MM.1S (cell line): ENCODE measurements around the gene PSMD8.

Experiments used
- DNase-seq: peaks from one replicate; pipeline ENCODE4 v3.0.0-alpha.2; 2015
- H2AFZ ChIP-seq: fragments of 300-600 bp; sonication (generic); 2 replicates; pipeline ENCODE4 v1.6.0; 2016; ENCODE audit warnings: antibody characterized with exemption, low read length
- H3F3A ChIP-seq: fragments of 300-600 bp; sonication (generic); 2 replicates; pipeline ENCODE4 v1.6.1; 2016; ENCODE audit warnings: mild to moderate bottlenecking, antibody characterized with exemption, low read length, moderate library complexity, mixed read lengths; ENCODE audit not compliant: insufficient read depth
- H3K27ac ChIP-seq: fragments of 300-600 bp; sonication (generic); 2 replicates; pipeline ENCODE4 v1.5.1; 2016; ENCODE audit warnings: mild to moderate bottlenecking, low read length
- H3K27me3 ChIP-seq: fragments of 300-600 bp; sonication (generic); replicated peaks from 2 replicates; pipeline ENCODE4 v1.6.0; 2016; ENCODE audit warnings: low read length; ENCODE audit not compliant: insufficient read depth
- H3K36me3 ChIP-seq: fragments of 300-600 bp; sonication (generic); replicated peaks from 2 replicates; pipeline ENCODE4 v1.6.1; 2016; ENCODE audit warnings: mild to moderate bottlenecking, low read length, mixed read lengths; ENCODE audit not compliant: insufficient read depth
- H3K4me1 ChIP-seq: fragments of 300-600 bp; sonication (generic); 2 replicates; pipeline ENCODE4 v1.6.1; 2016; ENCODE audit warnings: low read length, mixed read lengths
- H3K4me2 ChIP-seq: fragments of 300-600 bp; sonication (generic); 2 replicates; pipeline ENCODE4 v1.6.0; 2016; ENCODE audit warnings: low read depth, low read length
- H3K4me3 ChIP-seq: fragments of 300-600 bp; sonication (generic); 2 replicates; pipeline ENCODE4 v1.5.1; 2016; ENCODE audit warnings: low read length, mixed read lengths
- H3K79me2 ChIP-seq: fragments of 300-600 bp; sonication (generic); 2 replicates; pipeline ENCODE4 v1.6.1; 2016; ENCODE audit warnings: mixed run types, low read length, mixed read lengths
- H3K9ac ChIP-seq: fragments of 300-600 bp; sonication (generic); 2 replicates; pipeline ENCODE4 v1.6.1; 2016; ENCODE audit warnings: low read length, mixed read lengths
- H3K9me2 ChIP-seq: fragments of 300-600 bp; sonication (generic); replicated peaks from 2 replicates; pipeline ENCODE4 v1.6.1; 2016; ENCODE audit warnings: mild to moderate bottlenecking, low read length, mixed read lengths; ENCODE audit not compliant: insufficient read depth
- H3K9me3 ChIP-seq: fragments of 300-600 bp; sonication (generic); replicated peaks from 2 replicates; pipeline ENCODE4 v1.6.1; 2016; ENCODE audit warnings: mild to moderate bottlenecking, low read length, mixed read lengths; ENCODE audit not compliant: insufficient read depth
- H4K20me1 ChIP-seq: fragments of 300-600 bp; sonication (generic); 2 replicates; pipeline ENCODE4 v1.6.1; 2016; ENCODE audit warnings: mild to moderate bottlenecking, low read length, moderate library complexity, mixed read lengths; ENCODE audit not compliant: insufficient read depth
- EZH2 ChIP-seq: fragments of 300-600 bp; sonication (generic); optimal IDR thresholded peaks from 2 replicates; pipeline ENCODE3; 2017; ENCODE audit warnings: low read depth, mild to moderate bottlenecking, antibody characterized with exemption, low read length, mixed read lengths
- EZH2phosphoT487 ChIP-seq: fragments of 300-600 bp; sonication (generic); IDR thresholded peaks from 2 replicates; pipeline ENCODE4 v1.6.1; 2018; ENCODE audit warnings: antibody characterized with exemption, low read length
- TF ChIP-seq, protein P1 (sequence below): fragments of 300-600 bp; sonication (generic); IDR thresholded peaks from 2 replicates; pipeline ENCODE4 v1.5.1; 2016; ENCODE audit warnings: antibody characterized with exemption, low read length, mixed read lengths

The PSMD8 gene

DNA sequence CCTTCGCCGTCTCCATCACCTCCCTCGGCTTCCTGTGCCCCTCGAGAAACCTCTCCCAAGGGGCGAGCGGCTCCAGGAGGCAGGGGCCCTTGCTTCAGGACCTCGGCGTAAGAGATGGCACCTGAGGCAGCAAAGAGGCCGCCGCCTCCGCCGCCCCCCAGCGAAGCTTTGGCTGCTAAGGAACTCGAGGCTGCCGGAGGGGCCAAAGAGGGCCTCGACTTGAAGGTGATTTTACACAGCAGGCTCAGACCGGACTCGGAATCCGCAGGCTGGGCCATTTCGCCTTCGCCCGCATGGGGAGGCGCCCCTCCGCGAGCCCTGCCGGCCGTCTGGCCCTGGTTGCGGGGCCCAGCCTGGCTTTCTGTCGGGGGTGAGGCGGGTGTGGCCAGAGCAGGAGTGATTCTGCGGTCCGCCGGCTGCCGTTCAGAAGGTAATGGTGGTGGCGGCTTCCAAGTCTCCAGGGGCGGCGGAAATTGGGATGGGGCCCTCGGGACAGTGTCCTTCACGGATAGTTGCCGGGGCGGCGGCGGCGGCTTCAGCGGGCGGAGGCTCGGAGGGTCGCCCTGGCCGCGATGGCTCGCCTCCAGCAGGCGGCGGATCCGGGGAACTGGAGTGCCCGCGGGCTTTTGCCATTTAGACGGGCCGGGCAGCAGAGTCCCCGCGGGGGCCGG, 12.1 kb downstream of the PSMD8 start:
- Histone ChIP-seq H2AFZ (no peak overlapping the region), H3K4me1 (0 out of 2 replicates have a peak, but pooled peaks cover 2% of the 10 kb centered on the region), H3K27me3 (peaks cover 28% of the 10 kb centered on the region), H3K4me2 (peak overlapping the region; percentile 87), H3K9ac (no peak overlapping the region), H3K36me3 (peaks cover 4% of the 10 kb centered on the region; the same call in 1 of the 2 replicates), H3K9me3 (no peaks in the 10 kb centered on the region), H3K9me2 (no peaks in the 10 kb centered on the region), H3K27ac (no peak overlapping the region), H3F3A (no peaks in the 10 kb centered on the region; the same call in 1 of the 2 replicates), H4K20me1 (no peaks in the 10 kb centered on the region), H3K4me3 (no peak overlapping the region), H3K79me2 (no peaks in the 10 kb centered on the region)
- no peak for DNase-seq
- TF ChIP-seq, protein P1, sequence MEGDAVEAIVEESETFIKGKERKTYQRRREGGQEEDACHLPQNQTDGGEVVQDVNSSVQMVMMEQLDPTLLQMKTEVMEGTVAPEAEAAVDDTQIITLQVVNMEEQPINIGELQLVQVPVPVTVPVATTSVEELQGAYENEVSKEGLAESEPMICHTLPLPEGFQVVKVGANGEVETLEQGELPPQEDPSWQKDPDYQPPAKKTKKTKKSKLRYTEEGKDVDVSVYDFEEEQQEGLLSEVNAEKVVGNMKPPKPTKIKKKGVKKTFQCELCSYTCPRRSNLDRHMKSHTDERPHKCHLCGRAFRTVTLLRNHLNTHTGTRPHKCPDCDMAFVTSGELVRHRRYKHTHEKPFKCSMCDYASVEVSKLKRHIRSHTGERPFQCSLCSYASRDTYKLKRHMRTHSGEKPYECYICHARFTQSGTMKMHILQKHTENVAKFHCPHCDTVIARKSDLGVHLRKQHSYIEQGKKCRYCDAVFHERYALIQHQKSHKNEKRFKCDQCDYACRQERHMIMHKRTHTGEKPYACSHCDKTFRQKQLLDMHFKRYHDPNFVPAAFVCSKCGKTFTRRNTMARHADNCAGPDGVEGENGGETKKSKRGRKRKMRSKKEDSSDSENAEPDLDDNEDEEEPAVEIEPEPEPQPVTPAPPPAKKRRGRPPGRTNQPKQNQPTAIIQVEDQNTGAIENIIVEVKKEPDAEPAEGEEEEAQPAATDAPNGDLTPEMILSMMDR = no peak
- no peak for TF ChIP-seq EZH2
- TF ChIP-seq EZH2phosphoT487 = no peak

DNA sequence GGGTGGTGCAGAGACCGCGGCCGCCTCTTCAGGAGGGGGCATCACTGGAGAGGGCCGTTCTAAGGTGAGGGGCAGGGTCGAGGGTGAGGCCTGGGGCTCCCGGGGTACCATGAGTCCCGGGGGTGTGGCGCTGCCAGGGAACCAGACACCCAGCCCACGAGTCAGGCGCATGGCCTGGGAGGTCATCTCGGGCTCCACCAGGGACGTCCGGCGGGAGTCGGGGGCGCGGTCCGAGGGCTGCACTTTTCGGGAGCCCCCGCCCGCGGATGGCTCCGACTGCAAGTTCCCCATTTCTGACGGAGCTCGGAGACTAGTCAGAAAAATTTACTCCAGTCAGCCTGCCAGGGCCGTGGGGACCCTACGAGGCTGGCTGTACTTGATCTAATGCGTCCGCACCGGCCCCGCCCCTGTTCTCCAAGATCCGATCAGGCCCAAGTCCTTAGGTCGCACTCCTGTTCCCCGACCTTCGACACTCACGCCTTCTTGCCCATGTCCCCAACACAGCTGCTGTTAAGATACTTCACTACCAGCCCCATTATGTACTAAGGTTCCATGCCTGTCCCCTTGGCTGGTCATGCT, 12.7 kb downstream of the PSMD8 start:
- Histone ChIP-seq H3K27ac (no peak overlapping the region), H3K79me2 (no peaks in the 10 kb centered on the region), H3K4me1 (0 out of 2 replicates have a peak, but pooled peaks cover 2% of the 10 kb centered on the region), H3K9ac (no peak overlapping the region; the same call in 1 of the 2 replicates), H3K27me3 (peaks cover 34% of the 10 kb centered on the region), H3K36me3 (peaks cover under 1% of the 10 kb centered on the region; the same call in 1 of the 2 replicates), H2AFZ (0 out of 2 replicates have a peak overlapping the region, but pooled peaks have one; percentile 36), H3K9me3 (no peaks in the 10 kb centered on the region), H4K20me1 (no peaks in the 10 kb centered on the region), H3F3A (no peaks in the 10 kb centered on the region; the same call in 1 of the 2 replicates), H3K9me2 (no peaks in the 10 kb centered on the region), H3K4me3 (peak overlapping the region; percentile 60), H3K4me2 (peak overlapping the region; percentile 87)
- TF ChIP-seq, protein P1 = no peak
- no peak for TF ChIP-seq EZH2
- TF ChIP-seq EZH2phosphoT487 = no peak
- DNase-seq = no peak

DNA sequence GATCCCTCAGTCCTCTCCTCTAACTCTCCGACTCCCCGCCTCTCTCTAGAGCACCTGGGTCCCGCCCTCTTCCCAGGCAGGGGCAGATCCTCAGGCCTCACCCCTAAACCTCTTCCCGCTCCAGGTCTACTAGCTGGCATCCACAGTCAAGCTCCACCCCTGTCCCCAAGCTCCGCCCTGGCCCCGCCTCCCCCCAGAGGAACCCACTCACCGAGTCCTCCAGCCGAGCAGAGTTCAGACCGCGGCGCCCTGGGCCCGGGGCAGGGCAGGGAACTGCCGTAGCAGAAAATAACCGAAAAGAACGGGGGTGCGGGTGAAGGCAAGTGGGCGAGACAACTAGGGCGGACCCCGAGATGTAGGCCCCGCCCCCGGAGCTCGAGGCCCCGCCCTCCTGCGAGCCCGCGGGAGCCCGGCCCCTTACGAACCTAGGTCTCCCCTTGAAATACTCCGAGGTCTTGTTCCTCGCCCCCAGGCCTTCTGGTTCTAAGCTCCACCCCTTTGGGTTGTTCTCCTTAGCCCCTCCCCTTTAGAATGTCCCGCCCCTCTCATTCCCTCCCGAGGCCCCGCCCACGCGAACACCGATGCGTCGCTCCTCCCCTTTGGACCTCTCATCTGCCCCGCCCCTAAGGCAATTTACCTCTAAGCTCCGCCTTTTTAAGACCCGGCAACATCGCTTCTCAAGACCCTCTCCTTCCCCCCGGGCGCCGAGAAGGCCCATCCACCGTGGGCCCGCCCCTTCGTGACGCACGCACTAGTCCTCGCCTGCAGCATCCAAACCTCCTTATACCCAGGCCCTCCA, 13.4 kb downstream of the PSMD8 start, which contains the start of gene GGN:
GGN (minus strand) TSS at position 485 of the 799 bp plus-strand sequence. CDS start 773 bp downstream, outside the sequence.
- Histone ChIP-seq H3K27me3 (peaks cover 39% of the 10 kb centered on the region), H2AFZ (0 out of 2 replicates have a peak within 1 kb of the TSS, but pooled peaks have one; percentile 36), H3K36me3 (no peaks in the 10 kb centered on the region), H4K20me1 (no peaks in the 10 kb centered on the region), H3K9ac (no peak within 1 kb of the TSS; the same call in 1 of the 2 replicates), H3K27ac (no peak within 1 kb of the TSS), H3K9me2 (no peaks in the 10 kb centered on the region), H3F3A (no peaks in the 10 kb centered on the region; the same call in 1 of the 2 replicates), H3K79me2 (no peaks in the 10 kb centered on the region), H3K4me3 (peak within 1 kb of the TSS; percentile 60), H3K4me2 (peak within 1 kb of the TSS; percentile 87), H3K4me1 (0 out of 2 replicates have a peak, but pooled peaks cover 2% of the 10 kb centered on the region), H3K9me3 (no peaks in the 10 kb centered on the region)
- peak; percentile 60 for DNase-seq
- TF ChIP-seq EZH2phosphoT487 (no peak), EZH2 (no peak)
- TF ChIP-seq, protein P1 = no peak
